CD4-positive, alpha-beta memory T cell (primary cell): ENCODE results near the gene SLC5A3. TPM values are rescaled to one million over a fixed set of nuclear protein-coding genes. Genes with fewer than 3 reads are reported as not detected.

ENCODE experiments used
- CTCF ChIA-PET: fragments of 350-600 bp; sonication (Branson Sonifier 250); formaldehyde crosslinking; loops from one replicate; lab custom pipeline; 2021; ENCODE audit warnings: inconsistent platforms; ENCODE audit not compliant: partially characterized antibody; lab: Charles Lee
- POLR2A ChIA-PET: fragments of 350-600 bp; sonication (Branson Sonifier 250); formaldehyde crosslinking; loops from one replicate; lab custom pipeline; 2021; ENCODE audit not compliant: partially characterized antibody; lab: Charles Lee
- DNase-seq, 5 donors: peaks; one replicate each; pipeline versions ENCODE4 v3.0.0 to v3.0.0-alpha.2; 2020 to 2022; ENCODE audit warnings: mixed read lengths in 1 of 5
- H3K27ac ChIP-seq: one replicate; pipeline ENCODE4 v1.7.0; 2013; ENCODE audit warnings: low read depth, low read length
- H3K27me3 ChIP-seq: 2 replicates; pipeline ENCODE4 v1.7.0; 2013; ENCODE audit warnings: mild to moderate bottlenecking, low read length, moderate library complexity; ENCODE audit not compliant: insufficient read depth
- H3K36me3 ChIP-seq: 2 replicates; pipeline ENCODE4 v1.7.0; 2013; ENCODE audit warnings: mild to moderate bottlenecking, low read length, moderate library complexity; ENCODE audit not compliant: insufficient read depth
- H3K4me1 ChIP-seq: 2 replicates; pipeline ENCODE4 v1.7.0; 2013; ENCODE audit warnings: mild to moderate bottlenecking, low read length, moderate library complexity; ENCODE audit not compliant: insufficient read depth
- H3K4me3 ChIP-seq, 2 donors: one replicate each; pipeline ENCODE4 v1.7.0; 2013; ENCODE audit warnings: low read length in 2 of 2, mild to moderate bottlenecking in 1 of 2
- H3K9me3 ChIP-seq, 2 donors: one replicate each; pipeline ENCODE4 v1.7.0; 2013; ENCODE audit warnings: low read length in 2 of 2, control low read depth in 1 of 2; ENCODE audit not compliant: control insufficient read depth in 1 of 2
- H3K27ac Mint-ChIP-seq, 7 donors: one replicate each; pipeline ENCODE4 v1.8.0; 2020 to 2021; ENCODE audit warnings: mixed read lengths in 7 of 7, mild to moderate bottlenecking in 6 of 7, inconsistent platforms in 3 of 7, moderate library complexity in 3 of 7
- H3K27me3 Mint-ChIP-seq, 2 donors: one replicate each; pipeline ENCODE4 v1.8.0; 2020 to 2021; ENCODE audit warnings: mixed read lengths in 2 of 2
- H3K36me3 Mint-ChIP-seq, 2 donors: one replicate each; pipeline ENCODE4 v1.8.0; 2020 to 2021; ENCODE audit warnings: mixed read lengths in 2 of 2, inconsistent platforms in 1 of 2, mild to moderate bottlenecking in 1 of 2
- H3K4me1 Mint-ChIP-seq, 4 donors: one replicate each; pipeline ENCODE4 v1.8.0; 2020 to 2021; ENCODE audit warnings: mixed read lengths in 4 of 4, mild to moderate bottlenecking in 1 of 4
- H3K4me3 Mint-ChIP-seq, 8 donors: one replicate each; pipeline ENCODE4 v1.8.0; 2020 to 2021; ENCODE audit warnings: mixed read lengths in 8 of 8, mild to moderate bottlenecking in 7 of 8, moderate library complexity in 6 of 8, inconsistent platforms in 3 of 8
- H3K9me3 Mint-ChIP-seq, 8 donors: one replicate each; pipeline ENCODE4 v1.8.0; 2020 to 2021; ENCODE audit warnings: mixed read lengths in 8 of 8, mild to moderate bottlenecking in 5 of 8, inconsistent platforms in 3 of 8, moderate library complexity in 1 of 8
- intact Hi-C: fragments of 100-400 bp; cut with micrococcal nuclease; formaldehyde crosslinking; loops from one replicate; pipeline ENCODE4 v1.15.1; 2023
- polyA plus RNA-seq, 2 donors: library from polyadenylated mRNA; unstranded; fragments of 300-500 nt; fragmentation: Illumina TruSeq; gene quantifications; one replicate each; pipeline ENCODE4 v1.2.3, GENCODE V29; 2021
- total RNA-seq, 2 experiments: library from RNA; stranded (reverse); gene quantifications; one replicate each; pipeline ENCODE4 v1.2.3, GENCODE V29; 2021

Gene SLC5A3
- total and polyA plus RNA-seq, 4 experiments from 2014 or later = 0.68 to 33.4 (median 17.1) TPM

- H3K36me3 Mint-ChIP-seq = peaks cover 0 to 5% of the 10 kb centered on the region in 2 donors
- H3K27ac Mint-ChIP-seq = peak overlapping the region in 1 of 7 donors; percentile 8
Measured at GRCh38 chr21:34034369-34035014, 38.9 kb upstream of the SLC5A3 start.

DNA sequence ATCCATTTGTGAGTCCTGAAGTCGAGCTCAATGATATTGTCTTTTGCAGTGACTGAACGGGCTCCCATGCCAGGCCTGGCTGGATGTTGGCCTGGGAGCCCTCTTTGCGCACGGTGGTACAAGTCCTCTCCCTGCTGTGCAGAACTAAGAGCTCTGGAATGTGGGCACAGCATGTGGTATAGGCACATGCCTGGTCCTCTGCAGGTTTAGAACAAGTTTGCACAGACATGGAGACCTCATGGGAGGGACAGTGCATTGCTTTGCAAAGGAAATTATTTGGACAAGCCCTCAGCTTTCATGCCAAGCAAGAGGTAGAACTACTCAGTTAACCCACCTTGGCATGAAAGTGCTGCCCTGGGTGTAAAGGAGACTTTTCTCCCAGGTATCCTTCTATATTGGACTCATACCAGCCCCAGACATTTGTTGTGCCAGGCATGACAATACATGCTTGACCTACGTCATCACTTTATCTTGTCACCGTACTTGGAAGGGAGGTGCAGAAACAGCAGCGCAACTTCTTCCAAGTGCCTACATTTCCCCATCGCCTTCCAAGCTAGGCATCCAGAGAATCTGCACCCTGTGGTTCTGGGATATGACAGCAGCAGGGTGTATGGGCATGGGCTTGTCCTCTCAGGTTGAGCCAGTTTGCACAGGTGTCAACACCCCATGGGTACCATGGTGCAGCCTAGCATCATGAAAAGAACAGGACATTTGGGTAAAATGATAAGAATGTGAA, 37.6 kb upstream of the SLC5A3 start:
- Histone ChIP-seq H3K36me3 (no peaks in the 10 kb centered on the region), H3K4me3 (no peak overlapping the region), H3K4me1 (no peaks in the 10 kb centered on the region), H3K27ac (no peak overlapping the region), H3K9me3 (no peaks in the 10 kb centered on the region), H3K27me3 (no peaks in the 10 kb centered on the region)
- H3K4me1 Mint-ChIP-seq = peaks cover 1 to 5% (median 3%) of the 10 kb centered on the region in 4 donors
- no peak overlapping the region for H3K27ac Mint-ChIP-seq
- H3K27me3 Mint-ChIP-seq = no peaks in the 10 kb centered on the region
- no peak overlapping the region for H3K4me3 Mint-ChIP-seq
- intact Hi-C loops = no loop called here
- H3K36me3 Mint-ChIP-seq = peaks cover 0 to 5% of the 10 kb centered on the region in 2 donors
- ChIA-PET POLR2A (interaction anchor here (2.1 kb wide), 1 partner anchor 87 kb away, joined by 6 read pairs; no protein-coding TSS in a partner anchor), CTCF (no interaction called here)
- no peak for DNase-seq
- H3K9me3 Mint-ChIP-seq = peaks cover 0 to 6% (median 0%) of the 10 kb centered on the region in 8 donors

More at GRCh38 chr21:34034369-34035014, 38.9 kb upstream of the SLC5A3 start:
- intact Hi-C loops = no loop called here
- no peak overlapping the region for H3K4me3 Mint-ChIP-seq
- Histone ChIP-seq H3K9me3 (no peaks in the 10 kb centered on the region), H3K4me3 (no peak overlapping the region), H3K27me3 (no peaks in the 10 kb centered on the region), H3K27ac (no peak overlapping the region), H3K36me3 (no peaks in the 10 kb centered on the region), H3K4me1 (no peaks in the 10 kb centered on the region)
- peaks cover 5 to 10% (median 8%) of the 10 kb centered on the region in 4 donors for H3K4me1 Mint-ChIP-seq
- DNase-seq = no peak
- POLR2A ChIA-PET = interaction anchor here (2.1 kb wide), 1 partner anchor 86 kb away, joined by 6 read pairs; no protein-coding TSS in a partner anchor
- no peaks in the 10 kb centered on the region for H3K27me3 Mint-ChIP-seq
- CTCF ChIA-PET = interaction anchor here (0.6 kb wide), 1 partner anchor 167 kb away, joined by 4 read pairs; no protein-coding TSS in a partner anchor
- H3K9me3 Mint-ChIP-seq = peaks cover 0 to 6% (median 0%) of the 10 kb centered on the region in 8 donors

GRCh38 chr21:34037009-34037795, 36.2 kb upstream of the SLC5A3 start:
- CTCF ChIA-PET = no interaction called here

GRCh38 chr21:34039678-34040382, 33.5 kb upstream of the SLC5A3 start:
- H3K36me3 Mint-ChIP-seq = peaks cover 0 to 5% of the 10 kb centered on the region in 2 donors
- no peak overlapping the region for H3K4me3 ChIP-seq
- no peaks in the 10 kb centered on the region for H3K27me3 Mint-ChIP-seq
- no peaks in the 10 kb centered on the region for H3K9me3 ChIP-seq
- H3K27ac ChIP-seq = no peak overlapping the region
- intact Hi-C loops = no loop called here
- ChIA-PET POLR2A (no interaction called here), CTCF (interaction anchor here (0.7 kb wide), 1 partner anchor 34 kb away, joined by 3 read pairs; no protein-coding TSS in a partner anchor)
- no peak overlapping the region for H3K27ac Mint-ChIP-seq
- H3K9me3 Mint-ChIP-seq = peaks cover 0 to 7% (median 0%) of the 10 kb centered on the region in 8 donors
- peaks cover 0 to 1% (median 0%) of the 10 kb centered on the region in 4 donors for H3K4me1 Mint-ChIP-seq
- no peak overlapping the region for H3K4me3 Mint-ChIP-seq
- no peaks in the 10 kb centered on the region for H3K27me3 ChIP-seq
- no peak for DNase-seq
- H3K36me3 ChIP-seq = no peaks in the 10 kb centered on the region
- H3K4me1 ChIP-seq = no peaks in the 10 kb centered on the region

More at GRCh38 chr21:34037009-34037795, 36.2 kb upstream of the SLC5A3 start:
- H3K27ac ChIP-seq = no peak overlapping the region
- DNase-seq = no peak
- POLR2A ChIA-PET = interaction anchor here (1.3 kb wide), 1 partner anchor 89 kb away, joined by 3 read pairs; no protein-coding TSS in a partner anchor
- Mint-ChIP-seq H3K4me3 (no peak overlapping the region), H3K4me1 (peaks cover 0 to 1% (median 0%) of the 10 kb centered on the region in 4 donors), H3K36me3 (peaks cover 0 to 5% of the 10 kb centered on the region in 2 donors), H3K27me3 (no peaks in the 10 kb centered on the region), H3K9me3 (peaks cover 0 to 4% (median 0%) of the 10 kb centered on the region in 8 donors), H3K27ac (peak overlapping the region in 1 of 7 donors; percentile 43)
- no peaks in the 10 kb centered on the region for H3K4me1 ChIP-seq
- H3K9me3 ChIP-seq = no peaks in the 10 kb centered on the region
- H3K27me3 ChIP-seq = no peaks in the 10 kb centered on the region
- H3K36me3 ChIP-seq = no peaks in the 10 kb centered on the region
- intact Hi-C loops = no loop called here
- no peak overlapping the region for H3K4me3 ChIP-seq

GRCh38 chr21:34042735-34043134, 30.6 kb upstream of the SLC5A3 start:
- Histone ChIP-seq H3K27me3 (no peaks in the 10 kb centered on the region), H3K36me3 (no peaks in the 10 kb centered on the region), H3K9me3 (no peaks in the 10 kb centered on the region), H3K27ac (no peak overlapping the region), H3K4me3 (no peak overlapping the region), H3K4me1 (no peaks in the 10 kb centered on the region)
- ChIA-PET CTCF (no interaction called here), POLR2A (no interaction called here)
- intact Hi-C loops = no loop called here
- Mint-ChIP-seq H3K27me3 (no peaks in the 10 kb centered on the region), H3K36me3 (no peaks in the 10 kb centered on the region), H3K4me3 (no peak overlapping the region), H3K9me3 (peaks cover 0 to 3% (median 0%) of the 10 kb centered on the region in 8 donors), H3K4me1 (peaks cover 2 to 10% (median 4%) of the 10 kb centered on the region in 4 donors), H3K27ac (peak overlapping the region in 2 of 7 donors; percentile 22 to 79)
- no peak for DNase-seq

- H3K4me3 Mint-ChIP-seq = no peak overlapping the region
- H3K27ac Mint-ChIP-seq = no peak overlapping the region
- H3K36me3 Mint-ChIP-seq = no peaks in the 10 kb centered on the region
- no peaks in the 10 kb centered on the region for H3K9me3 ChIP-seq
- peaks cover 2 to 10% (median 4%) of the 10 kb centered on the region in 4 donors for H3K4me1 Mint-ChIP-seq
- POLR2A ChIA-PET = no interaction called here
- H3K27me3 Mint-ChIP-seq = no peaks in the 10 kb centered on the region
- no peak overlapping the region for H3K4me3 ChIP-seq
- H3K4me1 ChIP-seq = no peaks in the 10 kb centered on the region
- no peaks in the 10 kb centered on the region for H3K27me3 ChIP-seq
- CTCF ChIA-PET = no interaction called here
- DNase-seq = no peak
- H3K9me3 Mint-ChIP-seq = peaks cover 0 to 3% (median 0%) of the 10 kb centered on the region in 8 donors
- intact Hi-C loops = no loop called here
- H3K36me3 ChIP-seq = no peaks in the 10 kb centered on the region
- H3K27ac ChIP-seq = no peak overlapping the region
Measured at GRCh38 chr21:34043333-34043732, 30.0 kb upstream of the SLC5A3 start.
